ENCODE results near the gene COBL.

The COBL gene

GRCh38 chr7:51273360-51273759, 43.2 kb downstream of the COBL start:
- no peak for DNase-seq

GRCh38 chr7:51270965-51271364, 45.6 kb downstream of the COBL start:
- DNase-seq = no peak

- DNase-seq = no peak
Measured at GRCh38 chr7:51269911-51270310, 46.7 kb downstream of the COBL start.

- no peak for DNase-seq
Measured at GRCh38 chr7:51269321-51269720, 47.3 kb downstream of the COBL start.

- peak; percentile 12 for DNase-seq
Measured at GRCh38 chr7:51268859-51269258, 47.8 kb downstream of the COBL start.

- no peak for DNase-seq
Measured at GRCh38 chr7:51267169-51267568, 49.4 kb downstream of the COBL start.

GRCh38 chr7:51265066-51265907, 51.3 kb downstream of the COBL start:
- DNase-seq = no peak

GRCh38 chr7:51263631-51264484, 52.8 kb downstream of the COBL start:
- no peak for DNase-seq

GRCh38 chr7:51262796-51263531, 53.6 kb downstream of the COBL start:
- no peak for DNase-seq

- peak; percentile 29 for DNase-seq
Measured at GRCh38 chr7:51261950-51262795, 54.4 kb downstream of the COBL start.

- no peak for DNase-seq
Measured at GRCh38 chr7:51261117-51261835, 55.3 kb downstream of the COBL start.

GRCh38 chr7:51260516-51260915, 56.1 kb downstream of the COBL start:
- no peak for DNase-seq

GRCh38 chr7:51259766-51260165, 56.8 kb downstream of the COBL start:
- no peak for DNase-seq

- no peak for DNase-seq
Measured at GRCh38 chr7:51256916-51257315, 59.7 kb downstream of the COBL start.

GRCh38 chr7:51256209-51256781, 60.3 kb downstream of the COBL start:
- DNase-seq = no peak

GRCh38 chr7:51255536-51256208, 60.9 kb downstream of the COBL start:
- DNase-seq = no peak

- DNase-seq = no peak
Measured at GRCh38 chr7:51255036-51255435, 61.6 kb downstream of the COBL start.

- DNase-seq = peak; percentile 26
Measured at GRCh38 chr7:51253157-51253556, 63.5 kb downstream of the COBL start.

- DNase-seq = no peak
Measured at GRCh38 chr7:51251290-51251689, 65.3 kb downstream of the COBL start.

- no peak for DNase-seq
Measured at GRCh38 chr7:51250512-51250911, 66.1 kb downstream of the COBL start.

GRCh38 chr7:51249991-51250390, 66.6 kb downstream of the COBL start:
- no peak for DNase-seq

All from NCI-H1092 (cell line).